Stimulated activated CD8-positive, alpha-beta memory T cell treated with anti-CD3 and anti-CD28 coated beads, Interleukin-12 subunit alpha, Interleukin-12 subunit beta, amount 100 ng/mL, for 24 hours (primary cell): ENCODE data around the gene RNGTT.

Experiments
- DNase-seq: peaks from one replicate; pipeline ENCODE4 v3.0.0-alpha.2; 2020; ENCODE audit errors: extremely low read depth

Gene RNGTT

GRCh38 chr6:88561034-88561953 lies 402.1 kb downstream of the RNGTT start:
- no peak for DNase-seq
